ENCODE measurements around the gene KYAT1. TPM values are rescaled to one million over a fixed set of nuclear protein-coding genes. Genes with fewer than 3 reads are reported as not detected.

The KYAT1 gene
- total RNA-seq, 4 donors from 2014 or later, result 7.4 to 9.0 (median 8.6) TPM

- Histone ChIP-seq H3K4me1 (peaks cover 0 to 15% (median 11%) of the 10 kb centered on the region in 4 donors), H3K27ac (no peak overlapping the region), H3K36me3 (peaks cover 0 to 70% (median 0%) of the 10 kb centered on the region in 3 donors), H3K4me3 (no peak overlapping the region), H3K9me3 (no peaks in the 10 kb centered on the region), H3K27me3 (no peaks in the 10 kb centered on the region)
- no peak for DNase-seq (ENCODE audit: low spot score in 2 of 2)
- TF ChIP-seq POLR2A (IDR thresholded peaks at IDR 0.05) (no peak), EP300 (IDR thresholded peaks at IDR 0.05) (no peak)
- TF ChIP-seq, protein P1, sequence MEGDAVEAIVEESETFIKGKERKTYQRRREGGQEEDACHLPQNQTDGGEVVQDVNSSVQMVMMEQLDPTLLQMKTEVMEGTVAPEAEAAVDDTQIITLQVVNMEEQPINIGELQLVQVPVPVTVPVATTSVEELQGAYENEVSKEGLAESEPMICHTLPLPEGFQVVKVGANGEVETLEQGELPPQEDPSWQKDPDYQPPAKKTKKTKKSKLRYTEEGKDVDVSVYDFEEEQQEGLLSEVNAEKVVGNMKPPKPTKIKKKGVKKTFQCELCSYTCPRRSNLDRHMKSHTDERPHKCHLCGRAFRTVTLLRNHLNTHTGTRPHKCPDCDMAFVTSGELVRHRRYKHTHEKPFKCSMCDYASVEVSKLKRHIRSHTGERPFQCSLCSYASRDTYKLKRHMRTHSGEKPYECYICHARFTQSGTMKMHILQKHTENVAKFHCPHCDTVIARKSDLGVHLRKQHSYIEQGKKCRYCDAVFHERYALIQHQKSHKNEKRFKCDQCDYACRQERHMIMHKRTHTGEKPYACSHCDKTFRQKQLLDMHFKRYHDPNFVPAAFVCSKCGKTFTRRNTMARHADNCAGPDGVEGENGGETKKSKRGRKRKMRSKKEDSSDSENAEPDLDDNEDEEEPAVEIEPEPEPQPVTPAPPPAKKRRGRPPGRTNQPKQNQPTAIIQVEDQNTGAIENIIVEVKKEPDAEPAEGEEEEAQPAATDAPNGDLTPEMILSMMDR (IDR thresholded peaks at IDR 0.05), result no peak
- WGBS, 2 donors, result 92 to 93% methylated on average over 15 to 22 of the region's 22 CpGs
Measured at GRCh38 chr9:128822407-128823042, 59.2 kb downstream of the KYAT1 start.

DNA sequence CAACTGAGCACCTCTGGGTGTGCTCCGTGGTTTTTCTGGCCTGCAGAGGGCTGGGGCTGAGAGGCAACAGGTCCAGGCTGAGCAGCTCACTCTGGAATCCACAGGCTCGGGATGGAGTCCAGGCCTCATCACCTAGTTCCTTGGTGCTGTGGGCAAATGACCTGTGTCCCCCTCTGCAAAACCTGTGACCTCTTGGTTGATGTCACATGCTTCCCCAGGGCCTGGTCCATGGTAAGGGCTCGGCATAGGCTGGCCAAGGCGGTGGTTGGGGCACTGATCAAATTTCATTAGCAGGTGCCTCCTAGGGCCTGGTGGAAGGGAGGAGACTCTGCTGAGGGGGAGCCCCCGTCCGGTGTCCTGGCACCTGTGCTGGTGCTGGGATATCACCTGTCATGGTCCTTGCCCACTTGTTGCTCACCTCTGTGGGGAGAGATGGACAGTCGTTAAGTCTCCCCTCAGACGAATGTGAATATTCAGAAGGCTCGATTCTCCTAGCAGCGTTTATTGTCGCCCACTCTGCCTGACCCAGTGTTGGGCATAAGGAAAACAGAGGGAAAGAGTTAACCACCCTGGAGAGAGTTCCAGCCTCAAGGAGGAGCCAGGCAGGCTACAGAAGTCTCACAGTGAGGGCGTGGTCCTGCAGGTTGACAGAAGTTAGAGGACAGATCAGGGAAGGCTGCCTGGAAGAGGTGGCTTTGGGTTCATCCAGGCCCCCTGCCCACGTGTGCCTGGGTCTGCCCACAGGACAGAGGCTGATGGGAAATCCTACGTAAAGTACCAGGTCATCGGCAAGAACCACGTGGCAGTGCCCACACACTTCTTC is 60.0 kb downstream of the KYAT1 start:
- Histone ChIP-seq H3K36me3 (peaks cover 0 to 63% (median 0%) of the 10 kb centered on the region in 3 donors), H3K27me3 (no peaks in the 10 kb centered on the region), H3K4me1 (peaks cover 0 to 15% (median 11%) of the 10 kb centered on the region in 4 donors), H3K4me3 (no peak overlapping the region), H3K27ac (no peak overlapping the region), H3K9me3 (no peaks in the 10 kb centered on the region)
- WGBS, 2 donors, result 83 to 89% methylated on average over 15 to 16 of the region's 16 CpGs
- DNase-seq (ENCODE audit: low spot score in 2 of 2), result no peak
- TF ChIP-seq POLR2A (IDR thresholded peaks at IDR 0.05) (no peak), EP300 (IDR thresholded peaks at IDR 0.05) (no peak)
- TF ChIP-seq, protein P1 (IDR thresholded peaks at IDR 0.05), result no peak

DNA sequence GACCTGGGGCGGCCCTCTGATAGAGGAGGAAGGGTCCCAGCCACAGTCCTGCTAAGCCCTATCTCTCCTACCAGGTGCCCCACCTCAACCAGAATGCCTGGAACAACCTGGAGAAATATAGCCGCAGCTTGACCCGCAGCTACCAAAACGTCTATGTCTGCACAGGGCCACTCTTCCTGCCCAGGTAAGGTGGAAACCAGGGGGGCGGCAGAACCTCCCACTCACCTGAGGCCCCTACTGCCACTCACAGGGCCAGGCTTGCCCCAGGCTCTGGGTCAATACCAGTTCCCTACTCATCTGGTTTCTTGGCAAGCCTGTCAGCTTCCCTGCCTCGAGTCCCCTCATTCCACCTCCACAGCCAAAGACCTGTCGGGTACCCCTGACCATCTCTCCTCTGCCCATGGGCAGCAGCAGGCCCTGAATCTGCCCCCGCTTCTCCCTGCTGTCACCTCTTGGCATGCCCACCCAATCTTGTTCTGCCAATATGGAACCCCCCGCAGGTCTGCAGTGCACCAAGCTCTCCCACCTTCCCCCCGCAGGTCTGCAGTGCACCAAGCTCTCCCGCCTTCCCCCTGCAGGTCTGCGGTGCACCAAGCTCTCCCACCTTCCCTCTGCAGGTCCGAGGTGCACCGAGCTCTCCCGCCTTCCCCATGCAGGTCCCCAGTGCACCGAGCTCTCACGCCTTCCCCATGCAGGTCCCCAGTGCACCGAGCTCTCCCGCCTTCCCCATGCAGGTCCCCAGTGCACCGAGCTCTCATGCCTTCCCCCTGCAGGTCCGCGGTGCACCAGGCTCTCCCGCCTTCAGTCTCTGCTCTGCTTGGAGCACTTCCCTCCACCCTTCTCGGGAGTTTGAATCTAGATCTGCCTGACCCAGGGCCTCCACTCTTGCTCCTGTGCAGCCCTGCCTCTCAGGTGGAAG is 60.8 kb downstream of the KYAT1 start:
- H3K27me3 ChIP-seq, result no peaks in the 10 kb centered on the region
- DNase-seq (ENCODE audit: low spot score in 2 of 2), result no peak
- H3K9me3 ChIP-seq, result no peaks in the 10 kb centered on the region
- peaks cover 0 to 15% (median 11%) of the 10 kb centered on the region in 4 donors for H3K4me1 ChIP-seq
- H3K4me3 ChIP-seq, result no peak overlapping the region
- H3K36me3 ChIP-seq, result peaks cover 0 to 54% (median 0%) of the 10 kb centered on the region in 3 donors
- WGBS, 2 donors, result 83 to 84% methylated on average over 23 to 24 of the region's 24 CpGs
- H3K27ac ChIP-seq, result no peak overlapping the region
- TF ChIP-seq EP300 (IDR thresholded peaks at IDR 0.05) (no peak), POLR2A (IDR thresholded peaks at IDR 0.05) (no peak)
- TF ChIP-seq, protein P1 (IDR thresholded peaks at IDR 0.05), result no peak

GRCh38 chr9:128819716-128820664 is 61.8 kb downstream of the KYAT1 start:
- Histone ChIP-seq H3K27ac (peak overlapping the region in 2 of 4 donors; percentile 80 to 89), H3K27me3 (no peaks in the 10 kb centered on the region), H3K36me3 (peaks cover 0 to 45% (median 0%) of the 10 kb centered on the region in 3 donors), H3K4me1 (peaks cover 0 to 15% (median 11%) of the 10 kb centered on the region in 4 donors), H3K9me3 (no peaks in the 10 kb centered on the region), H3K4me3 (peak overlapping the region in 1 of 4 donors; percentile 87)
- TF ChIP-seq, protein P1 (IDR thresholded peaks at IDR 0.05), result no peak
- no peak for TF ChIP-seq EP300 (IDR thresholded peaks at IDR 0.05)
- no peak for TF ChIP-seq POLR2A (IDR thresholded peaks at IDR 0.05)
- 68 to 73% methylated on average over 16 to 17 of the region's 18 CpGs for WGBS, 2 donors
- no peak for DNase-seq (ENCODE audit: low spot score in 2 of 2)

Measured in tibial nerve (tissue), 4 donors.